Measurements from ENCODE around the gene HSPA4L.

The HSPA4L gene

DNA sequence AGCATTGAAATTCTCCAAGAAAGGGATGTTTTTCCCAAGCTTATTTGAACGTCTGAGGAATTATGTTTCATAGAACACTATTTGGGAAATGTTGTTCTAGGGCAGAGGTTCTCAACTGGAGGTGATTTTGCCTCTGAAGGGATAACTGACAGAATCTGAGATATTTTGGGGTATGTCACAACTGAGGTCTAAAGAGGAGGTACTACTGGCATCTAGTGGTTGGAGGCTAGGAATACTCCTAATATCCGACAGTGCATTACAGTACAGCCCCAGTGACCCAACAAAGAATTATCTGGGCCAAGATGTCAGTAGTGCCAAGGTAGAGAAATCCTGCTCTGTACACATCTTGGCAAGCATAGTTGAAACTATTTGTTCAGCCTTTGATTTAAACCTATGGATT is 6.4 kb downstream of the HSPA4L start:
- H3K4me3 ChIP-seq (ENCODE audit: low read depth, low read length), result no peak overlapping the region
- DNase-seq (ENCODE audit: low read depth), result peak; percentile 31
- TF ChIP-seq, protein P1, sequence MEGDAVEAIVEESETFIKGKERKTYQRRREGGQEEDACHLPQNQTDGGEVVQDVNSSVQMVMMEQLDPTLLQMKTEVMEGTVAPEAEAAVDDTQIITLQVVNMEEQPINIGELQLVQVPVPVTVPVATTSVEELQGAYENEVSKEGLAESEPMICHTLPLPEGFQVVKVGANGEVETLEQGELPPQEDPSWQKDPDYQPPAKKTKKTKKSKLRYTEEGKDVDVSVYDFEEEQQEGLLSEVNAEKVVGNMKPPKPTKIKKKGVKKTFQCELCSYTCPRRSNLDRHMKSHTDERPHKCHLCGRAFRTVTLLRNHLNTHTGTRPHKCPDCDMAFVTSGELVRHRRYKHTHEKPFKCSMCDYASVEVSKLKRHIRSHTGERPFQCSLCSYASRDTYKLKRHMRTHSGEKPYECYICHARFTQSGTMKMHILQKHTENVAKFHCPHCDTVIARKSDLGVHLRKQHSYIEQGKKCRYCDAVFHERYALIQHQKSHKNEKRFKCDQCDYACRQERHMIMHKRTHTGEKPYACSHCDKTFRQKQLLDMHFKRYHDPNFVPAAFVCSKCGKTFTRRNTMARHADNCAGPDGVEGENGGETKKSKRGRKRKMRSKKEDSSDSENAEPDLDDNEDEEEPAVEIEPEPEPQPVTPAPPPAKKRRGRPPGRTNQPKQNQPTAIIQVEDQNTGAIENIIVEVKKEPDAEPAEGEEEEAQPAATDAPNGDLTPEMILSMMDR (IDR thresholded peaks at IDR 0.05; ENCODE audit: low read depth, low read length), result peak; percentile 27
- no peak for TF ChIP-seq MYC (IDR thresholded peaks at IDR 0.05; ENCODE audit: low read depth, low read length)

DNA sequence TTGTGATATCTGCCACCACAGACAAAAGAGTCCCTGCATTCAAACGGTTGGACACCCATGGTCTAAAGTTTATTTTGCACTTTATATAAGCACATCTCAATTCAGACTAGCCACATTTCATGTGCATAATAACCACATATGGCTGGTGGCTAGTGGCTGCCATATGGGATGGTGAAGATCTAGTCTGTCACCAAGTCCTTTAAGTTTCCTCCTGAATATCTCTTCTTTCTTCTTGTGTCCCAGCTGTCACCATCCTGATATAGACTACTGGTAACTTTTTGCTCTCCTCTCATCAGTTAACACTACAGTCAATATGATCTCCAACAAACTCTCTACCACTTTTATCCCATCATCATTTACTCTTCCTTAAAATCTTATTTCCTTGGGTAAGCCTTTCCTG is 9.3 kb downstream of the HSPA4L start:
- H3K4me3 ChIP-seq (ENCODE audit: low read depth, low read length), result no peak overlapping the region
- no peak for DNase-seq (ENCODE audit: low read depth)
- TF ChIP-seq, protein P2, sequence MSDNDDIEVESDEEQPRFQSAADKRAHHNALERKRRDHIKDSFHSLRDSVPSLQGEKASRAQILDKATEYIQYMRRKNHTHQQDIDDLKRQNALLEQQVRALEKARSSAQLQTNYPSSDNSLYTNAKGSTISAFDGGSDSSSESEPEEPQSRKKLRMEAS (IDR thresholded peaks at IDR 0.05; ENCODE audit: low read depth, low read length), result no peak
- TF ChIP-seq, protein P1 (IDR thresholded peaks at IDR 0.05; ENCODE audit: low read depth, low read length), result no peak
- TF ChIP-seq POLR2A (IDR thresholded peaks at IDR 0.05; ENCODE audit: extremely low read depth, insufficient read length) (no peak), MYC (IDR thresholded peaks at IDR 0.05; ENCODE audit: low read depth, low read length) (no peak)

DNA sequence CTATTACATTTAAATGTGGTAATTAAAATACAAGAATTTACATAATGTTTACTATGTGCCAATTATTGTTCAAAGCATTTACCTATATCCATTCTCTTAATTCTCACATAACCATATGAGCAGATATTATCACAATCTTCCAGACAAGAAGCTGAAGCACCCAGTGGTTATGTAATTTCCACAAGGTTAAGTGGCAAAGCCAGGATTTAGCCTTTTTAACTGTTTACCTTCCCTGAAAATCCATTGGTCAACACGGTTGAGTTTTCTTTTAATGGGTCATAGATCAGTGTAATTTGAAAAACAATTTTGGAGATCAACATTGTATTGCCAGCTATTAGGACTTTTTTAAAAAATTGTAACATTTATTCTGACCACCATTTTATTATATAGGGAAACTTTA is 11.4 kb downstream of the HSPA4L start:
- H3K4me3 ChIP-seq (ENCODE audit: low read depth, low read length), result no peak overlapping the region
- no peak for DNase-seq (ENCODE audit: low read depth)
- TF ChIP-seq, protein P1 (IDR thresholded peaks at IDR 0.05; ENCODE audit: low read depth, low read length), result no peak
- TF ChIP-seq, protein P2 (IDR thresholded peaks at IDR 0.05; ENCODE audit: low read depth, low read length), result no peak
- no peak for TF ChIP-seq MYC (IDR thresholded peaks at IDR 0.05; ENCODE audit: low read depth, low read length)
- no peak for TF ChIP-seq POLR2A (IDR thresholded peaks at IDR 0.05; ENCODE audit: extremely low read depth, insufficient read length)

DNA sequence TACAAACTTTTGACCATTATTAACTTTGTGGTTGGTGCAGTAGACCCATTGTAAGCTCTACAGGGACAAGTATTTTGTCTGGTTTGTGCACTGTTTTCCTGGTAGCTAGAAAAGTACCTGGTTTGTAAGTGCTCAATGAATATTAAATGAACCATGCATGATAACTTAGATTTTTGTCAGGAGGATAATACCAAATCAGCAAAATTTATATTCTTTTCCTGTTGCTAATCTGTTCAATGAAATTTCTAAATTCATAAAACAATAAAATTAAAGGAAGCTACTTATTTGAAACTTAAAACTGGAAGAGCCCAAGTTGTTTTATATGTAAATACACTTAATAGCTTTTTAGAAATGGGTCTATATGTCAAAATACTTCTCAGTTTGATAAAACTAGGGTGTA is 17.6 kb downstream of the HSPA4L start:
- H3K4me3 ChIP-seq (ENCODE audit: low read depth, low read length), result no peak overlapping the region
- TF ChIP-seq, protein P1 (IDR thresholded peaks at IDR 0.05; ENCODE audit: low read depth, low read length), result no peak
- TF ChIP-seq, protein P2 (IDR thresholded peaks at IDR 0.05; ENCODE audit: low read depth, low read length), result no peak
- no peak for TF ChIP-seq MYC (IDR thresholded peaks at IDR 0.05; ENCODE audit: low read depth, low read length)
- TF ChIP-seq POLR2A (IDR thresholded peaks at IDR 0.05; ENCODE audit: extremely low read depth, insufficient read length), result no peak
- DNase-seq (ENCODE audit: low read depth), result no peak

DNA sequence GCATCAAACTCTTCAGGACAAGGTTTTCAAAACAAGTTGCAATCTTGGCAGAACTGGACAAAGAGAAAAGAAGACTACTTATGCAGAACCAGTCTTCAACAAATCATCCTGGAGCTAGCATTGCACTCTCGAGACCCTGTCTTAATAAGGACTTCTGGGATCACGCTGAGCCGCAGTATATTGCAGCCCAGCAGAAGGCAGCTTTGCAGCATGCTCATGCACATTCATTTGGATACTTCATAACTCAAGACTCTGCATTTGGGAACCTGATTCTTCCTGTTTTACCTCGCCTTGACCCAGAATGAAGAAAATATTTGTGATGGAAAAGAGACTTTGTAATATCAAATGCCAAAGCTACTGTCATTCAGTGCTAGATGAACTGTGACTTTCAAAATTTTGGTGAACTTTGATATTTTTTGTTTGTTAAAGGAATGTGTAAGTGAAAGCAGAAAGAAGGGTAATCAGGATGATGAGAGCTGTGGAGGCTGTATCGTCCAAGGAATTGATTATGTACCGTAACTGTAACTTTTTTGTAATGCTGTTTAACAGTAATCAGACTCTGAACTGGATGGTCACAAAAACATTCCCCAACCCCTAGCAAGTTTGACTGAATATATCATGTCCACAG is 27.2 kb downstream of the HSPA4L start:
- DNase-seq (ENCODE audit: low read depth), result peak; percentile 7
- no peak overlapping the region for H3K4me3 ChIP-seq (ENCODE audit: low read depth, low read length)
- TF ChIP-seq MYC (IDR thresholded peaks at IDR 0.05; ENCODE audit: low read depth, low read length) (no peak), POLR2A (IDR thresholded peaks at IDR 0.05; ENCODE audit: extremely low read depth, insufficient read length) (no peak)
- TF ChIP-seq, protein P1 (IDR thresholded peaks at IDR 0.05; ENCODE audit: low read depth, low read length), result no peak
- TF ChIP-seq, protein P2 (IDR thresholded peaks at IDR 0.05; ENCODE audit: low read depth, low read length), result no peak

DNA sequence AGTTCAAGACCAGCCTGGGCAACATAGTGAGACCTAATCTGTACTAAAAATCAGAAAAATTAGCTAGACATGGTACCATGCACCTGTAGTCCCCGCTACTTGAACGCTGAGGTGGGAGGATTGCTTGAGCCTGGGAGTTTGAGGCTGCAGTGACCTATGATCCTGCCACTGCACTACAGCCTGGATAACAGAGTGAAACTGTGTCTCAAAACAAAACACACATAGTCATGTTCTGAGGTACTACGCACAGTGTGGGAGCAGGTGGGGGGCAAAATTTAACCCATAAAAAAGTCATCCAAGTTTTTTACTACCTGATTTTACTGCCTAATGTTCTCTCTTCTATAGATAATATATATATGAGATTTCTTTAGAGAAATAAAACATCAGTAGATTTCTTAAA is 28.4 kb downstream of the HSPA4L start:
- TF ChIP-seq, protein P2 (IDR thresholded peaks at IDR 0.05; ENCODE audit: low read depth, low read length), result no peak
- DNase-seq (ENCODE audit: low read depth), result no peak
- H3K4me3 ChIP-seq (ENCODE audit: low read depth, low read length), result no peak overlapping the region
